ENCODE data around the gene RNF2. TPM values are rescaled to one million over a fixed set of nuclear protein-coding genes. Genes with fewer than 3 reads are reported as not detected.
"Not testable (repeated sequence)": the region's sequence is repeated elsewhere in the genome, so short reads cannot be mapped to it uniquely, and the experiment has no call there.

The RNF2 gene
- total RNA-seq, 1 experiment from 2014 or later, result 17.1 TPM

GRCh38 chr1:185050823-185051451, 5.6 kb downstream of the RNF2 start:
- no peak for DNase-seq (ENCODE audit: low spot score)

GRCh38 chr1:185053204-185053603, 7.8 kb downstream of the RNF2 start:
- no peak for DNase-seq (ENCODE audit: low spot score)

- DNase-seq (ENCODE audit: low spot score), result no peak
Observed at GRCh38 chr1:185054365-185055060, 9.2 kb downstream of the RNF2 start.

- DNase-seq (ENCODE audit: low spot score), result no peak
Observed at GRCh38 chr1:185058110-185058509, 12.8 kb downstream of the RNF2 start.

- DNase-seq (ENCODE audit: low spot score), result no peak
Observed at GRCh38 chr1:185058876-185059275, 13.5 kb downstream of the RNF2 start.

- DNase-seq (ENCODE audit: low spot score), result no peak
Observed at GRCh38 chr1:185059950-185060571, 14.7 kb downstream of the RNF2 start.

- no peak for DNase-seq (ENCODE audit: low spot score)
Observed at GRCh38 chr1:185062710-185063370, 17.5 kb downstream of the RNF2 start.

GRCh38 chr1:185063719-185064118, 18.4 kb downstream of the RNF2 start:
- DNase-seq (ENCODE audit: low spot score), result no peak

- DNase-seq (ENCODE audit: low spot score), result not testable (repeated sequence)
Observed at GRCh38 chr1:185065006-185065405, 19.6 kb downstream of the RNF2 start.

GRCh38 chr1:185066181-185066580, 20.8 kb downstream of the RNF2 start:
- DNase-seq (ENCODE audit: low spot score), result no peak

GRCh38 chr1:185068341-185068740, 23.0 kb downstream of the RNF2 start:
- DNase-seq (ENCODE audit: low spot score), result no peak

GRCh38 chr1:185069202-185069772, 23.9 kb downstream of the RNF2 start:
- DNase-seq (ENCODE audit: low spot score), result no peak

- DNase-seq (ENCODE audit: low spot score), result no peak
Observed at GRCh38 chr1:185070051-185070450, 24.7 kb downstream of the RNF2 start.

- no peak for DNase-seq (ENCODE audit: low spot score)
Observed at GRCh38 chr1:185073725-185074124, 28.4 kb downstream of the RNF2 start.

- DNase-seq (ENCODE audit: low spot score), result no peak
Observed at GRCh38 chr1:185074307-185074706, 28.9 kb downstream of the RNF2 start.

- DNase-seq (ENCODE audit: low spot score), result no peak
Observed at GRCh38 chr1:185075476-185075875, 30.1 kb downstream of the RNF2 start.

GRCh38 chr1:185077374-185077773, 32.0 kb downstream of the RNF2 start:
- no peak for DNase-seq (ENCODE audit: low spot score)

GRCh38 chr1:185080422-185080821, 35.1 kb downstream of the RNF2 start:
- no peak for DNase-seq (ENCODE audit: low spot score)

- DNase-seq (ENCODE audit: low spot score), result no peak
Observed at GRCh38 chr1:185083818-185084217, 38.5 kb downstream of the RNF2 start.

- no peak for DNase-seq (ENCODE audit: low spot score)
Observed at GRCh38 chr1:185087101-185087500, 41.7 kb downstream of the RNF2 start.

GRCh38 chr1:185087746-185088145, 42.4 kb downstream of the RNF2 start:
- no peak for DNase-seq (ENCODE audit: low spot score)

GRCh38 chr1:185091480-185091879, 46.1 kb downstream of the RNF2 start:
- no peak for DNase-seq (ENCODE audit: low spot score)
